ENCODE measurements around the gene C19orf53. TPM values are rescaled to one million over a fixed set of nuclear protein-coding genes. Genes with fewer than 3 reads are reported as not detected.
A peak's percentile ranks its signal among the peaks of the same experiment; 100 is the strongest.

The C19orf53 gene
- total and polyA plus RNA-seq, 10 of the 15 experiments (the other 5 are each of a cell fraction or from before 2014, with no cell fraction given): 109 to 449 (median 218) TPM

- BruUV-seq (replicated peaks): no TSS peak
- in situ Hi-C loops (cut with MboI) (no loop called here), intact Hi-C loops (cut with micrococcal nuclease; ENCODE audit: unreplicated experiment) (no loop called here)
- 89% methylated on average over 34 of the region's 35 CpGs for WGBS (ENCODE audit: insufficient coverage, insufficient replicate concordance, low lambda C conversion rate, missing lambda C conversion rate)
- Histone ChIP-seq H3K9ac (ENCODE audit: control insufficient read depth, insufficient read depth, low read length) (no peak overlapping the region), H4K20me1 (ENCODE audit: control insufficient read depth, insufficient read depth) (no peaks in the 10 kb centered on the region), H3K9me3 (replicated peaks; ENCODE audit: control insufficient read depth, insufficient read depth, low read length) (no peaks in the 10 kb centered on the region; the same call in 2 of the 3 replicates), H3K4me3 (no peak overlapping the region), H3K4me2 (ENCODE audit: control insufficient read depth, insufficient read depth) (no peak overlapping the region), H2AFZ (ENCODE audit: control insufficient read depth, low read depth, low read length) (no peak overlapping the region), H3K36me3 (ENCODE audit: control insufficient read depth in 2 of 2, insufficient read depth in 2 of 2, low read length in 1 of 2) (no peaks in the 10 kb centered on the region), H3K4me1 (ENCODE audit: control insufficient read depth, insufficient read depth, low read length) (no peaks in the 10 kb centered on the region), H3K79me2 (ENCODE audit: control insufficient read depth, insufficient read depth, low read length) (no peaks in the 10 kb centered on the region), H3K27ac (ENCODE audit: control insufficient read depth, insufficient read depth) (no peak overlapping the region), H3K27me3 (replicated peaks in 1 of 2; ENCODE audit: control insufficient read depth in 2 of 2, insufficient read depth in 2 of 2, low read length in 1 of 2) (no peaks in the 10 kb centered on the region)
- ChIA-PET SMC1A (ENCODE audit: uncharacterized antibody, unreplicated experiment) (no interaction called here), RAD21 (ENCODE audit: unreplicated experiment) (no interaction called here), POLR2A (no interaction called here), CTCF (no interaction called here)
- ATAC-seq (no peak), DNase-seq (ENCODE audit: low read depth, low spot score) (no peak), FAIRE-seq (no peak)
- TF ChIP-seq FOXM1 (IDR thresholded peaks at IDR 0.05; ENCODE audit: low read depth, low read length) (no peak), POLR2A (IDR thresholded peaks at IDR 0.05; ENCODE audit: low read depth, low read length) (no peak), EP300 (IDR thresholded peaks at IDR 0.05; ENCODE audit: borderline replicate concordance in 1 of 2, control insufficient read depth in 1 of 2, low read depth in 2 of 2, low read length in 2 of 2) (no peak), SUZ12 (IDR thresholded peaks at IDR 0.05; ENCODE audit: unreplicated experiment) (no peak), RFX5 (IDR thresholded peaks at IDR 0.05; ENCODE audit: low read depth, low read length) (no peak), NR2C2 (IDR thresholded peaks at IDR 0.05; ENCODE audit: borderline replicate concordance, control insufficient read depth, insufficient read length, low read depth) (no peak)
- TF ChIP-seq, protein P1, sequence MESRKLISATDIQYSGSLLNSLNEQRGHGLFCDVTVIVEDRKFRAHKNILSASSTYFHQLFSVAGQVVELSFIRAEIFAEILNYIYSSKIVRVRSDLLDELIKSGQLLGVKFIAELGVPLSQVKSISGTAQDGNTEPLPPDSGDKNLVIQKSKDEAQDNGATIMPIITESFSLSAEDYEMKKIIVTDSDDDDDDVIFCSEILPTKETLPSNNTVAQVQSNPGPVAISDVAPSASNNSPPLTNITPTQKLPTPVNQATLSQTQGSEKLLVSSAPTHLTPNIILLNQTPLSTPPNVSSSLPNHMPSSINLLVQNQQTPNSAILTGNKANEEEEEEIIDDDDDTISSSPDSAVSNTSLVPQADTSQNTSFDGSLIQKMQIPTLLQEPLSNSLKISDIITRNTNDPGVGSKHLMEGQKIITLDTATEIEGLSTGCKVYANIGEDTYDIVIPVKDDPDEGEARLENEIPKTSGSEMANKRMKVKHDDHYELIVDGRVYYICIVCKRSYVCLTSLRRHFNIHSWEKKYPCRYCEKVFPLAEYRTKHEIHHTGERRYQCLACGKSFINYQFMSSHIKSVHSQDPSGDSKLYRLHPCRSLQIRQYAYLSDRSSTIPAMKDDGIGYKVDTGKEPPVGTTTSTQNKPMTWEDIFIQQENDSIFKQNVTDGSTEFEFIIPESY (IDR thresholded peaks at IDR 0.05): peak; percentile 78; the same call in 1 of the 2 replicates
Measured at GRCh38 chr19:13804830-13805683, 30.8 kb downstream of the C19orf53 start.

Measured in GM12878 (cell line).